ENCODE data around the gene ORC6. TPM values are rescaled to one million over a fixed set of nuclear protein-coding genes. Genes with fewer than 3 reads are reported as not detected.

Gene ORC6
- total RNA-seq, 6 donors from 2014 or later = 1.4 to 4.3 (median 1.9) TPM

- WGBS, 2 donors = 42 to 43% methylated on average over 5 of the region's 5 CpGs
- Histone ChIP-seq H3K36me3 (no peaks in the 10 kb centered on the region), H3K4me1 (peaks cover 20 to 38% (median 24%) of the 10 kb centered on the region in 4 donors), H3K4me3 (peak overlapping the region in 1 of 4 donors; percentile 96), H3K9me3 (no peaks in the 10 kb centered on the region), H3K27me3 (no peaks in the 10 kb centered on the region), H3K27ac (peak overlapping the region in 1 of 4 donors; percentile 92)
- DNase-seq = no peak
- ATAC-seq (ENCODE audit: low FRiP score in 2 of 2) = no peak
- TF ChIP-seq EP300 (IDR thresholded peaks at IDR 0.05) = no peak
- TF ChIP-seq CTCF (IDR thresholded peaks at IDR 0.05) = no peak
- no peak for TF ChIP-seq POLR2A (IDR thresholded peaks at IDR 0.05)
- TF ChIP-seq POLR2AphosphoS5 (IDR thresholded peaks at IDR 0.05) = no peak
Observed at GRCh38 chr16:46686815-46687473, 2.5 kb upstream of the ORC6 start.

- no peaks in the 10 kb centered on the region for H3K9me3 ChIP-seq
- peak overlapping the region in 3 of 4 donors; percentile 93 to 96 (median 95) for H3K4me3 ChIP-seq
- WGBS, 2 donors = 63 to 66% methylated on average over 9 of the region's 9 CpGs
- ATAC-seq (ENCODE audit: low FRiP score in 2 of 2) (no peak), DNase-seq (no peak)
- H3K4me1 ChIP-seq = peaks cover 20 to 38% (median 24%) of the 10 kb centered on the region in 4 donors
- H3K36me3 ChIP-seq = no peaks in the 10 kb centered on the region
- no peaks in the 10 kb centered on the region for H3K27me3 ChIP-seq
- TF ChIP-seq POLR2A (IDR thresholded peaks at IDR 0.05) (no peak), EP300 (IDR thresholded peaks at IDR 0.05) (no peak), CTCF (IDR thresholded peaks at IDR 0.05) (no peak), POLR2AphosphoS5 (IDR thresholded peaks at IDR 0.05) (no peak)
- H3K27ac ChIP-seq = peak overlapping the region in 2 of 4 donors; percentile 92 to 95
Observed at GRCh38 chr16:46687486-46687885, 2.0 kb upstream of the ORC6 start.

- Histone ChIP-seq H3K9me3 (no peaks in the 10 kb centered on the region), H3K27me3 (no peaks in the 10 kb centered on the region), H3K4me3 (peak overlapping the region; percentile 73 to 96 (median 94)), H3K4me1 (peaks cover 20 to 38% (median 24%) of the 10 kb centered on the region in 4 donors), H3K36me3 (no peaks in the 10 kb centered on the region), H3K27ac (peak overlapping the region; percentile 92 to 96 (median 94))
- ATAC-seq (ENCODE audit: low FRiP score in 2 of 2) = peak in 1 of 2 donors; percentile 41
- TF ChIP-seq POLR2A (IDR thresholded peaks at IDR 0.05) (peak in 1 of 4 donors; percentile 30), EP300 (IDR thresholded peaks at IDR 0.05) (peak in 1 of 4 donors; percentile 9), POLR2AphosphoS5 (IDR thresholded peaks at IDR 0.05) (peak in 1 of 2 donors; percentile 11), CTCF (IDR thresholded peaks at IDR 0.05) (peak in 1 of 6 experiments; percentile 19)
- DNase-seq = peak in 1 of 2 donors; percentile 74
- WGBS, 2 donors = 2 to 4% methylated on average over 13 to 14 of the region's 14 CpGs
Observed at GRCh38 chr16:46688101-46688653, 1.3 kb upstream of the ORC6 start.

GRCh38 chr16:46688654-46689364, 650 bp upstream of the ORC6 start, which contains the start of gene VPS35:
Gene VPS35, minus strand, starts transcription at chr16:46689178. Its CDS starts 45 bp downstream, at chr16:46689133.
- DNase-seq (peak; percentile 99 to 100), ATAC-seq (ENCODE audit: low FRiP score in 2 of 2) (peak; percentile 98 to 99)
- WGBS, 2 donors = 0 to 1% methylated on average over 4 to 37 of the region's 54 CpGs
- H3K4me1 ChIP-seq = peaks cover 20 to 38% (median 24%) of the 10 kb centered on the region in 4 donors
- no peaks in the 10 kb centered on the region for H3K27me3 ChIP-seq
- peak within 1 kb of the TSS; percentile 73 to 96 (median 94) for H3K4me3 ChIP-seq
- TF ChIP-seq POLR2A (IDR thresholded peaks at IDR 0.05) (peak in 3 of 4 donors; percentile 30 to 89 (median 61)), EP300 (IDR thresholded peaks at IDR 0.05) (no peak), POLR2AphosphoS5 (IDR thresholded peaks at IDR 0.05) (peak; percentile 75 to 76), CTCF (IDR thresholded peaks at IDR 0.05) (peak in 2 of 6 experiments; percentile 3 to 55)
- H3K27ac ChIP-seq = peak within 1 kb of the TSS; percentile 92 to 96 (median 94)
- no peaks in the 10 kb centered on the region for H3K9me3 ChIP-seq
- no peaks in the 10 kb centered on the region for H3K36me3 ChIP-seq
